ENCODE measurements around the gene CES1.
"Not testable (repeated sequence)": the region's sequence is repeated elsewhere in the genome, so short reads cannot be mapped to it uniquely, and the experiment has no call there.

Gene CES1

DNA sequence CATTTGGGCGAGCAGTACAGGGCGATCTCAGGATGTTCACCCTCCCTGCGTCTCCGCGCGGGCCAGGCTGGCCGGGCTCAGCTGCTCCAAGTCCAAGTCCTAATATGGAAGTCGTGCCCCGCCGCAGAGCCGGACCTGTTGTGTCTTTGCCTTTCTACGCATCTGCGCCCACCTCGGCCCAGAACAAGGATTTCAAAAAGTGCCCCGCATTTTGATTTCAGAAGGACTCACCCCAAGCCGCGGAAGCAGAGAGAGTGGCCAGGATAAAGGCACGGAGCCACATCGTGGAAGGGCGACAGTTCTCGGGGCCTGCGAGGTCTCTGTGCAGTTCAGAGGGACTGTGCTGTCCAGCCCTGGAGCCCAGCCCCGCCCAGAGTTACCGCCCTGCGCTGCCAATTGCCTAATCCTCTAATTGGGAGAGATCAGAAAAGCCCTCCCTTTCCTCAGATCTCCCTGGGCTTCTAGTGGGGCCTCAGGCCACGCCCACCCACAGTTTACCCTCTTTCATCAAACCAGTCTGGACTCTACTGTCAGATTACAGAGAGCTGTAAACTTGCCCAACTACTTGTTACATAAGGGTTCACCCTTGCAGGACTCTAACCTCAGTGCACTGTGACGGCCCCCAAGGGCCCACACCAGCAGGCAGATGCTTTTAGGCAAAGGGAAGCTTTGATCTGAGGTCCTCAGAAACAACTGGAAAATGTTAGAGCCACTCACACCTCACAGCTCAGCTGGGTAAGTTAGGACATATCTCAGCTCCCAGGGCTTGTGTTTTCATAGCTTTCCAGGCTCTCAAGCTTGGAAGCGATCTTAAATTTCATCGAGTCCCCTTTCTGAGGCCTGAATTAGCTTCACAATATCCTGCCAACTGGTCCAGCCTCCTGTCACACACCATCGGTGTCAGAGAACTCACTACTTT is at the start of gene CES1:
TSS of gene CES1 (minus strand) at position 324 of the 919 bp plus-strand sequence. CDS start at position 283, 41 bp downstream.
- DNase-seq: no peak

DNA sequence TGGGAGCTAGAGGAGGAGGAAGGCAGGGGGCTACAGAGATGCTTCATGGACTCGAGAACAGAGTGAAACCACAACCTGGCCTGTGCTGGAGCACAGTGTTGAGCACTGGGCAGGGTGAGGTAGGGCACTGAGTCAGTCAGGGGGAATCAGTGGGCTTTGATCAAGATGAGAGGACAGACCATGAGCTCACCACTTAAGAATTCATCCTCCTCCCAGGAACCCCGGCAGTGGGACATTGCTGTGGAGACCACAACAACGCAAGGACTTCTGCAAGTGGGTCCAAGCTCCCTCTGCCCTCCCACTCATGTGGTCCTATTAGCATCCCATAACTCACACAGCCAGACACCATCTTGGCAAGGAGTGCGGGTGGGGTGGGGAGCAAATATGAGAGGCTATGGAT is 44.0 kb upstream of the CES1 start:
- DNase-seq: peak; percentile 47

DNA sequence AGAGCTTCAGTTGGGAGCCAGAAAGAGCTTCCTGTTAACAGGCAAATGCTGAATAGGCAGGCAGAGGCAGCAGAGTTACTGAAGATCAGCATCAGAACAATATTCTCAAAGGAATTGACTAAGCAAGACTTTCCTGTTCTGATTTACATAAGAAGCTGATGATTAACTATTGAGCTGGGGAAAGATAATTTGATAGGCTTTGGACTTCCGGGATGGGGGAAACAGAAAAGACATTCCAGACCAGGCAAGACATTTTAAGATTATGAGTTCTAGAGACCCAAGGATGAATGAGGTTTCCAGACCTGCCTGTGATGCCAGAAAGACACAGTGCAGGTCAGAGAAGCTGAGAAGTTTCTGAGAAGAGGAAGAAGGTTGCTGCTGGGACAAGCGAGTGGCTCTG is 42.4 kb upstream of the CES1 start, which contains the start of gene CES5A:
TSS of gene CES5A (minus strand) at position 101 of the 400 bp plus-strand sequence. CDS start 152 bp downstream, outside the sequence.
- no peak for DNase-seq

- no peak for DNase-seq
Observed at GRCh38 chr16:55873122-55873521, 40.2 kb upstream of the CES1 start.

- DNase-seq: no peak
Observed at GRCh38 chr16:55872130-55872529, 39.2 kb upstream of the CES1 start.

DNA sequence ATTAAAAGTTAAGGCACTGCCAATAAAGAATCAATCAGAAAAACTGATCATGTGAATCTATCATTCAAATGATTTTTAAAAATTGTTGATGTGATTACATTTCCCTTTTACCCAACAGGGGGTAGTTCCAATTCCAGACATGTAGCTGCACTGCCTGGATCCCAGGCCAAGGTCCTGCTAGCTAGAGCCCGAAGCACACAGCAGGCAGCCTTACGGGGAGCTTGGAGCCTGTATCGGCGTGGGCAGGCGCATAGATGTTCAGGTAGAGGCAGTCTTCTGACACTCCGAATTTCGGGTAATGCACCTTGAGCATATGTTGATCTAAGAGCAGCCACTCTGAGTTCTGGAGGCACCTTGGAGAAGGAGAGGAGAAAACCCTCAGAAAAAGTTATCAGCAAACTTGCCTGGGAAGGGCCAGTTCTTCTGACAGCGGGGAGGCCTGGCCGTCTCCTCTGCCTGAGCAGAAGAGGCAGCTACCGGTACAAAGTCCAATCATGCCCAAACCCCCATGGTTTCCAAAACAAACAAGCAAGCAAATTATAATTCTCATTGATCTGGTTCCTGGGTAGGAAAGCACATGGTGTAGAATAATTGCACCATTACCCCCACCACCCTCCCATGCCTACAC is 38.6 kb upstream of the CES1 start:
- no peak for DNase-seq

DNA sequence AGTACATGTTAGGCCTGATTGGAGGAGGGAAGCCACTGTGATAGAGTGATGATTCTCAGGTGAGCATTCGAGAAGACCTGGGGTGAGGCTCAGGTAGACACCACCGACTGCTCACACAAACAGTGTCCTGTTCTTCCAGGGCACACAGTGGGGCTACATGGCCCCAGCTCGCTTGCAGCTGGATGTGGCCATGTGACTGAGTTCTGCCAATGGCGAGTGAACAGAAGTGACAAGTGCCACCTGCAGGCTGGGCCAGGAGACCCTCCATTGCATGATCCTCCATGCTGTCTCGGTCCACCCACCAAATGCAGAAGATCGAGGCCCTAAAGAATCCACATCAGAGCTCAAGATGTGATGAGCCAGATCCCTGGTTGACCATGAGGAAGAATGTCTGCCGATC is 36.1 kb upstream of the CES1 start:
- no peak for DNase-seq

DNA sequence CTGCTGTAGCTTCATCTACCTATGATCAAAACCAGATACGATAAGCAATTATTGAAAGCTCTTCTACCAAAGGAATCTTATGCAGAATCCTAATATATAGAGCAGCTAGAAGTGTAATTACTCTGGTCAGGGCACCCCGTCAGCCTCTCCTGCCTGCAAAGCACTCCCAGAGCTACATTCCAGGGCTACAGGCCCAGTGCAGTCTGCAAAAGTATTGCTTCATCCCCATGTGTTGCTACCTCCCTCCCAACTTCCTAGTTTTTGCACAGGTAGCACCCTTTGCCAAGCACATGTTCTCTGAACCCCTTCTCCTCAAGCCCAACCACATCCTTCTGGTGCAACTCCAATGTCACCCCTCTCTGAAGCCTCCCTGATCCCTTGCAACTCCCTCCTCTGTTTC is 35.2 kb upstream of the CES1 start:
- no peak for DNase-seq

DNA sequence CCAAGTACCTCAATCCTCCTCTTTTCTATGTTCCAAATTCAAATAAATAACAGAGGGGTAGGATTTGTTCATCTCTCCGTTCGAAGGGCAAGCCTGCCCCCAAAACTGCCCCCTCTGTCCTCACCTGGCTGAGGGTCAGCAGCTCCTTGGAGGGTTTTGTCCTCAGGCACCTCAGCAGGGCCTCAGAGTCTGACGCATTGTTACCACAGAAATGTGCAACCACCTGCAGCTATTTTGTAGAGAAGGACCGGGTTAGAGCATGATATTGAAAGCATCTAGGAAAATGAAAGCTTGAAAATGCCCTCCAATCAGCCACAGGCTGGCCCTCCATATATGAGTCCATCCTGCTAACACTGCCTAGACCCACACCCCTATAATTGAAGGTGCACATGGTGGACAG is 28.4 kb upstream of the CES1 start:
- DNase-seq: no peak

- DNase-seq: not testable (repeated sequence)
Observed at GRCh38 chr16:55857650-55858049, 24.8 kb upstream of the CES1 start.

GRCh38 chr16:55856950-55857349 is 24.1 kb upstream of the CES1 start:
- DNase-seq: no peak

GRCh38 chr16:55853114-55853513 is 20.2 kb upstream of the CES1 start:
- peak; percentile 18 for DNase-seq

DNA sequence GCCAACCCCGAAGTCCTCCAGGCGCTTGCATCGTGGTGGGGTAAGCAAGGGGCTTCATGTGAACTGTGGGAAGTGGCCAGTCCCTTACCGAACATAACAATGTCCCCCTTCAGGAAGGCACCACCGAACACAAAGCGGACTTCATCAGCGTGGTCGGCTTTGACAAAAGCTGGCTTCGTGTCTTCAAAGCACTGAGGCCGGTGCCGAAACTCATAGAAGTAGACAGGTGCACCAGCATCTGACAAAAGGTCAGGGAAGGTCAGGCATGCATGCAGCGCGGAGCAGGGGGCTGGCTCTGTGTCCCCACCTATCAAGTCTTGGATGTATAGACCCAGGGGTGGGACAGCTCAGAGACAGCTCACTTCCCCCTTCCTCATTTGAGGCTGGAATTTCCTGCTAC is 16.6 kb upstream of the CES1 start:
- DNase-seq: no peak

GRCh38 chr16:55846598-55847346 is 13.9 kb upstream of the CES1 start:
- DNase-seq: no peak

GRCh38 chr16:55843105-55843395 is 10.2 kb upstream of the CES1 start:
- DNase-seq: no peak

DNA sequence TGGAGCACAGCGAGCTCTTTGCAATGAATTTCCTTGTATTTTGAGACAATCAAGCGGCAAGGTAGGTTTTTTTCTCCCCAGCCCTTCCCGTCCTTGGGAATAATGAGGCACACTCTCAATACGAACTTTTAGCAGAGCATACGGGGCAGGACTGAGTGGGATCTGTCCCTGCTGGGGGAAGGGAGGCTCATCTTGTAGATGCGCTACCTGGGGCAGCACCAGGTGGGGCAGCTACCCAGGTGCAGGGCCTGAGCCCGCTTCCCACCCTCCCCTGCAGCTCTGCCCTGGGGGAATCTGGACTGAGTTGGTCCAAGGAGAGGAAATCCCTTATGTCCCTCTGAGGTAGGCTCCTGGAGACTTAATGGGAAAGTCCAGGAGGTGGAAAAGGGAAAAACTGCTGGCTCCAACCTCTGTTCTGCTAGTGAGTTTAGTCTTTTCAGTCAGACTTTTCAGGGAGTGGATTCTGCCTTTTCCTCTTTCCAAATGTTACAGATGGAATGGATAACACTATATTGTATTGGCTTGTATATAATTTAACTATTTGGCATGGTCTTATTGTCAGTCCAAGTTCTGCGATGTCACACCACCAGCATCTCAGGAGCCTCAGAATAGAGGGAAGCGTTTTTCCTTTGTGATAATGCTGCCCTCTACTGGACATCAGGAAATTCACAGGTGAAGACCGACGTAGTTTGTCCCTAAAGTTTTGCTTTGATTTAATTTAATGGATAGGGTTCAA is 9.6 kb upstream of the CES1 start:
- DNase-seq: peak; percentile 28

DNA sequence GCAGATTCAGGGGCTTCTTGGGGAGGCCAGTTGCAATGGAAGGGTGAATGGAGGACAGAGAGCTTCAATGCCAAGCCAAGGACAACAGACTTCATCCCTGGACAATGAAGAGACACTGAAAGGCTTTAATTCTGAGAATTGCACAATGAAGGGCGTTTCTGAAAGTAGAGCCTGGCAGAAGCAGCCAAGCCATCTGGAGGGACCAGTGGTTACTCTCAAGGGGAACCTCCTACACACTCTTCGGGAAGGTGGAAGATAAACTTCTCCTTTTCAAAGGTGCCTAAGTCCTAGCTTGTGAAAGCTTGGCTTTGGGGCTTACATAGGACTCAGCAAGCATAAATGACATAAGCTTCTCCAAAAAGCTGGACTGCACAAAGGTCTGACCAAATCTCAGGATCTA is 6.2 kb upstream of the CES1 start:
- no peak for DNase-seq

- no peak for DNase-seq
Observed at GRCh38 chr16:55836158-55836611, 3.3 kb upstream of the CES1 start.

- no peak for DNase-seq
Observed at GRCh38 chr16:55835581-55835980, 2.7 kb upstream of the CES1 start.

GRCh38 chr16:55835173-55835572 is 2.3 kb upstream of the CES1 start:
- DNase-seq: not testable (repeated sequence)

DNA sequence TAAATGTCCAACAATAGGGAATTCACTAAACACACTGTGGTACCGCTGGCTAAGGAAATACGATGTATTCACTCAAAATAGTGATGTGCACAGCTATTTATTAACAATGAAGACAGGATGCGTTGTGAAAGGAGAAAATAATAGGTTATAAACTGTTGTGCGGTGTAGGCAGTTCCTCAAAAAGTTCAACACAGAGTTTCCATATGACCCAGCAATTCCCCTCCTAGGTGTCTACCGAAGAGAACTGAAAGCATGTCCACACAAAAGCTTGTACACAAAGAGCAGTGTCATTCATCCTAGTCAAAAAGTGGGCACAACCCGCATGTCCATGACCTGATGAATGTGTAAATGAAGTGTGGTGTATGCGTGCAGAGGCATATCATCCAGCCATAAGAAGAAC is 1.2 kb upstream of the CES1 start:
- DNase-seq: no peak

DNA sequence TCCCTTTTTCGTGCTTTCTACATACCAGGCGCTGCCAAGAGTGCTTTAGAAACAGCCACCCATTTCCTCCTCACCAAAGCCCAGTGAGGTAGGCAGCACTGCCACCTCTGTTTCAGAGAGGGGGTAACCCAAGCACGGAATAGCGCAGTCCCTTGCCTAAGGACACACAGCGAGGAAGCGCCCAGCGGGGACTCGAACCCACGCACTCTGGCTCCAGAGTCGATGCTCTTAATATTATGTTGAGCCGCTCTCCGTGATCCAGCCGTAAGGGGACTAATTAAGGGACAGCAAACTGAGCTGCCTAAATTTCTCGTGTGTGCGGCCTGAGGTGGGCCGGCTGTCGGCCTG is 497 bp downstream of the CES1 start:
- no peak for DNase-seq
